Gastrocnemius medialis (tissue), 4 donors: ENCODE measurements around the gene XPNPEP3. TPM values are rescaled to one million over a fixed set of nuclear protein-coding genes. Genes with fewer than 3 reads are reported as not detected.
A peak's percentile ranks its signal among the peaks of the same experiment; 100 is the strongest.

Source experiments
- ATAC-seq, 2 donors: fragments of 150-250 bp; one replicate each; pipeline ENCODE4 v1.9.1; 2016
- DNase-seq, 2 donors: peaks; one replicate each; pipeline ENCODE4 v3.0.0-alpha.2; 2019
- H3K27ac ChIP-seq, 4 donors: fragments of 200-600 bp; sonication (generic); 1 replicate in 1 of 4; 2 replicates in 3 of 4; pipeline ENCODE4 v1.5.1; 2016 to 2018; ENCODE audit warnings: mild to moderate bottlenecking in 2 of 4, moderate library complexity in 1 of 4
- H3K27me3 ChIP-seq, 3 donors: fragments of 200-600 bp; sonication (generic) in 2 of 3; 1 replicate in 1 of 3; 2 replicates in 2 of 3; pipeline versions ENCODE4 v1.5.1 to v1.6.0; 2016 to 2019; ENCODE audit warnings: mild to moderate bottlenecking in 1 of 3, moderate library complexity in 1 of 3
- H3K36me3 ChIP-seq, 2 donors: fragments of 200-600 bp; sonication (generic) in 1 of 2; one replicate each; pipeline ENCODE4 v1.5.1; 2017 to 2018
- H3K4me1 ChIP-seq, 2 donors: fragments of 200-600 bp; sonication (generic) in 1 of 2; one replicate each; pipeline ENCODE4 v1.5.1; 2016 to 2017; ENCODE audit warnings: mild to moderate bottlenecking in 2 of 2
- H3K4me3 ChIP-seq, 4 donors: fragments of 200-600 bp; sonication (generic) in 3 of 4; 1 replicate in 1 of 4; 2 replicates in 3 of 4; pipeline ENCODE4 v1.5.1; 2016 to 2019; ENCODE audit warnings: mild to moderate bottlenecking in 2 of 4
- H3K9me3 ChIP-seq, 3 donors: fragments of 200-600 bp; sonication (generic) in 2 of 3; 1 replicate in 1 of 3; 2 replicates in 2 of 3; pipeline ENCODE4 v1.5.1; 2016 to 2019
- CTCF ChIP-seq, 5 experiments: fragments of 450-650 bp in 3 of 5; fragments of 200-600 bp in 2 of 5; sonication (generic) in 2 of 5; IDR thresholded peaks in 4 of 5; conservative IDR thresholded peaks in 1 of 5; 1 replicate in 4 of 5; 2 replicates in 1 of 5; pipeline ENCODE4 v1.5.1; 2016 to 2019; ENCODE audit warnings: antibody characterized with exemption in 5 of 5, mild to moderate bottlenecking in 3 of 5, moderate library complexity in 3 of 5
- POLR2A ChIP-seq, 2 donors: fragments of 450-650 bp; IDR thresholded peaks; one replicate each; pipeline ENCODE4 v1.6.1; 2017; ENCODE audit warnings: antibody characterized with exemption in 2 of 2, mild to moderate bottlenecking in 2 of 2, moderate library complexity in 2 of 2
- in situ Hi-C, 4 donors: fragments of 200-750 bp; cut with MboI; loops; one replicate each; pipeline versions ENCODE4 v1.15.0 to v1.8.0; 2017; ENCODE audit warnings: low sequenced_read_pairs in 4 of 4
- intact Hi-C: fragments of 100-400 bp; cut with DNase I; formaldehyde crosslinking; loops from one replicate; pipeline ENCODE4 v1.15.1; 2023; ENCODE audit warnings: low total_unique reads
- total RNA-seq, 4 donors: library from RNA; depleted of rRNA; stranded (reverse); fragments of >200 nt; gene quantifications; one replicate each; pipeline versions ENCODE4 v1.1.0 to v1.2.3, GENCODE V29; 2016

XPNPEP3 gene
- 10 to 100 TPM in 1 of 4 donors, 1 to 10 TPM in 3; 3.6 to 12.4 (median 7.4) TPM for total RNA-seq

GRCh38 chr22:40856513-40857308, at the start of gene XPNPEP3, which contains the start of gene ST13:
Gene XPNPEP3 (plus strand): TSS chr22:40857148. CDS start chr22:40857182, 34 bp downstream.
Gene ST13 (minus strand): TSS chr22:40856639. CDS start chr22:40856540, 99 bp downstream.
- Histone ChIP-seq H3K27me3 (no peaks in the 10 kb centered on the region), H3K4me1 (peaks cover 48 to 56% of the 10 kb centered on the region in 2 donors), H3K9me3 (no peaks in the 10 kb centered on the region), H3K36me3 (no peaks in the 10 kb centered on the region), H3K27ac (peak within 1 kb of the TSS; percentile 96 to 99 (median 98)), H3K4me3 (peak within 1 kb of the TSS; percentile 79 to 98 (median 90))
- DNase-seq (peak; percentile 98), ATAC-seq (peak; percentile 96 to 97)
- TF ChIP-seq CTCF (IDR thresholded peaks at IDR 0.05 in 4 of 5, conservative IDR thresholded peaks at IDR 0.05 in 1 of 5) = peak in 4 of 5 experiments; percentile 18 to 55 (median 25)
- peak; percentile 88 for TF ChIP-seq POLR2A (IDR thresholded peaks at IDR 0.05)
- in situ Hi-C loops = no loop called here
- intact Hi-C loops = loop anchor here (1.0 to 10.0 kb wide), 7 partner anchors 37 to 1352 kb away; partner anchors contain the start of genes EP300, MIEF1, POLR3H and RBX1

- intact Hi-C loops = no loop called here
- TF ChIP-seq POLR2A (IDR thresholded peaks at IDR 0.05) (no peak), CTCF (IDR thresholded peaks at IDR 0.05 in 4 of 5, conservative IDR thresholded peaks at IDR 0.05 in 1 of 5) (no peak)
- DNase-seq (no peak), ATAC-seq (no peak)
- in situ Hi-C loops = no loop called here
- Histone ChIP-seq H3K27ac (no peak overlapping the region), H3K36me3 (no peaks in the 10 kb centered on the region), H3K4me3 (no peak overlapping the region), H3K27me3 (no peaks in the 10 kb centered on the region), H3K4me1 (no peaks in the 10 kb centered on the region), H3K9me3 (no peaks in the 10 kb centered on the region)
Measured at GRCh38 chr22:40808018-40808841, 48.7 kb upstream of the XPNPEP3 start.

- Histone ChIP-seq H3K36me3 (no peaks in the 10 kb centered on the region), H3K4me1 (peaks cover 18% of the 10 kb centered on the region in 2 donors), H3K9me3 (no peaks in the 10 kb centered on the region), H3K27me3 (no peaks in the 10 kb centered on the region), H3K4me3 (no peak overlapping the region), H3K27ac (no peak overlapping the region)
- DNase-seq (no peak), ATAC-seq (no peak)
- intact Hi-C loops = no loop called here
- in situ Hi-C loops = no loop called here
- TF ChIP-seq POLR2A (IDR thresholded peaks at IDR 0.05) (no peak), CTCF (IDR thresholded peaks at IDR 0.05 in 4 of 5, conservative IDR thresholded peaks at IDR 0.05 in 1 of 5) (no peak)
Measured at GRCh38 chr22:40813912-40814315, 43.0 kb upstream of the XPNPEP3 start.

- in situ Hi-C loops (no loop called here), intact Hi-C loops (loop anchor here (5.0 kb wide), 2 partner anchors 165 to 180 kb away; partner anchors contain the start of gene MRTFA)
- DNase-seq = no peak
Measured at GRCh38 chr22:40817737-40818136, 39.2 kb upstream of the XPNPEP3 start.

More at GRCh38 chr22:40817737-40818136, 39.2 kb upstream of the XPNPEP3 start:
- H3K36me3 ChIP-seq = peaks cover 0 to 1% of the 10 kb centered on the region in 2 donors
- H3K27ac ChIP-seq = no peak overlapping the region
- H3K9me3 ChIP-seq = no peaks in the 10 kb centered on the region
- no peak for ATAC-seq
- H3K4me1 ChIP-seq = peaks cover 26 to 31% of the 10 kb centered on the region in 2 donors
- TF ChIP-seq POLR2A (IDR thresholded peaks at IDR 0.05) = no peak
- TF ChIP-seq CTCF (IDR thresholded peaks at IDR 0.05 in 4 of 5, conservative IDR thresholded peaks at IDR 0.05 in 1 of 5) = no peak
- peak overlapping the region in 3 of 4 donors; percentile 94 to 100 (median 98) for H3K4me3 ChIP-seq
- no peaks in the 10 kb centered on the region for H3K27me3 ChIP-seq
